ENCODE results near the gene SMIM17.

- TF ChIP-seq EZH2 (IDR thresholded peaks at IDR 0.05) (no peak), POLR2AphosphoS5 (IDR thresholded peaks at IDR 0.05; ENCODE audit: borderline replicate concordance, low read depth, low read length) (no peak)
These were observed 31.7 kb upstream of the SMIM17 start for GRCh38 chr19:56611288-56611687.
